Measurements from ENCODE around the gene SOD2.

Gene SOD2

DNA sequence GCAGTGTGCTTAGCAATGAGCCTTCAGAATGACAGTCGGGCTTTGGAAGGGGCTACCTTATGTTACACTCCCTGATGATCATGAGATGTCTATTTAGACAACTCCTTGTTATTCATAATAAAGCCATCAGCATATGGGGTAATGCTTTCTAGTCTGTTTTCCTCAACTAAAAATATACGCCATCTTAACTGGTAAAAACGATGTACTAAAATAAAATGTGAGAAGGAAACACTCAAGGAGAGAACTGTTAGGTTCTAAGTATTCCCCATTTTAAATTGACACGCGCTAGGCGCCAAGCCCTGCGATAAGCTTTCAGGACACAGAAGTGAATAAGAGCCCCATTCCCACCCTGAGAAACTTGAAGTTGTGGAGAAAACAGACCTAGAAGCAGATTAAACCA lies 43.6 kb downstream of the SOD2 start:
- no peak for DNase-seq (ENCODE audit: low read depth)
- no peak overlapping the region for H3K4me3 ChIP-seq (ENCODE audit: low read depth, low read length)
- TF ChIP-seq, protein P1, sequence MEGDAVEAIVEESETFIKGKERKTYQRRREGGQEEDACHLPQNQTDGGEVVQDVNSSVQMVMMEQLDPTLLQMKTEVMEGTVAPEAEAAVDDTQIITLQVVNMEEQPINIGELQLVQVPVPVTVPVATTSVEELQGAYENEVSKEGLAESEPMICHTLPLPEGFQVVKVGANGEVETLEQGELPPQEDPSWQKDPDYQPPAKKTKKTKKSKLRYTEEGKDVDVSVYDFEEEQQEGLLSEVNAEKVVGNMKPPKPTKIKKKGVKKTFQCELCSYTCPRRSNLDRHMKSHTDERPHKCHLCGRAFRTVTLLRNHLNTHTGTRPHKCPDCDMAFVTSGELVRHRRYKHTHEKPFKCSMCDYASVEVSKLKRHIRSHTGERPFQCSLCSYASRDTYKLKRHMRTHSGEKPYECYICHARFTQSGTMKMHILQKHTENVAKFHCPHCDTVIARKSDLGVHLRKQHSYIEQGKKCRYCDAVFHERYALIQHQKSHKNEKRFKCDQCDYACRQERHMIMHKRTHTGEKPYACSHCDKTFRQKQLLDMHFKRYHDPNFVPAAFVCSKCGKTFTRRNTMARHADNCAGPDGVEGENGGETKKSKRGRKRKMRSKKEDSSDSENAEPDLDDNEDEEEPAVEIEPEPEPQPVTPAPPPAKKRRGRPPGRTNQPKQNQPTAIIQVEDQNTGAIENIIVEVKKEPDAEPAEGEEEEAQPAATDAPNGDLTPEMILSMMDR (IDR thresholded peaks at IDR 0.05; ENCODE audit: low read depth, low read length), result no peak
- TF ChIP-seq POLR2A (IDR thresholded peaks at IDR 0.05; ENCODE audit: extremely low read depth, insufficient read length) (no peak), MYC (IDR thresholded peaks at IDR 0.05; ENCODE audit: low read depth, low read length) (no peak)
- TF ChIP-seq, protein P2, sequence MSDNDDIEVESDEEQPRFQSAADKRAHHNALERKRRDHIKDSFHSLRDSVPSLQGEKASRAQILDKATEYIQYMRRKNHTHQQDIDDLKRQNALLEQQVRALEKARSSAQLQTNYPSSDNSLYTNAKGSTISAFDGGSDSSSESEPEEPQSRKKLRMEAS (IDR thresholded peaks at IDR 0.05; ENCODE audit: low read depth, low read length), result no peak

DNA sequence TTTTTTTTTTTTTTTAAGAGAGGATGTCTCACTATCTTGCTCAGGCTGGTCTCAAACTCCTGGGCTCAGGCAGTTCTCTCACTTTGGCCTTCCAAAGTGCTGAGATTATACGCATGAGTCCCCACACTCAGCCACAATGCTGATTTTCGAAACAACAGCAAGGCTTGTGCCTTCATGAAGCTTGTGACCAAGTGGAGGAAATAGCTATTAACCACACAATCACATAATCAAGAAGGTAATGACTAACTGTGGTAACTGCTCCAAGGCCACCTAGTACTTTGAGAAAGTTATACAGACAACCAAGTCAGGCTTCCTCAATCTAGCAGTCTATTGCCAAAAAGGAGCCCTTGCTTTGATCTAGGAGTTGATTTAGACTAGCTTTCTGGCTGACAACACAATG lies 46.3 kb downstream of the SOD2 start:
- H3K4me3 ChIP-seq (ENCODE audit: low read depth, low read length), result no peak overlapping the region
- DNase-seq (ENCODE audit: low read depth), result peak; percentile 50
- no peak for TF ChIP-seq POLR2A (IDR thresholded peaks at IDR 0.05; ENCODE audit: extremely low read depth, insufficient read length)
- TF ChIP-seq, protein P2 (IDR thresholded peaks at IDR 0.05; ENCODE audit: low read depth, low read length), result no peak

DNA sequence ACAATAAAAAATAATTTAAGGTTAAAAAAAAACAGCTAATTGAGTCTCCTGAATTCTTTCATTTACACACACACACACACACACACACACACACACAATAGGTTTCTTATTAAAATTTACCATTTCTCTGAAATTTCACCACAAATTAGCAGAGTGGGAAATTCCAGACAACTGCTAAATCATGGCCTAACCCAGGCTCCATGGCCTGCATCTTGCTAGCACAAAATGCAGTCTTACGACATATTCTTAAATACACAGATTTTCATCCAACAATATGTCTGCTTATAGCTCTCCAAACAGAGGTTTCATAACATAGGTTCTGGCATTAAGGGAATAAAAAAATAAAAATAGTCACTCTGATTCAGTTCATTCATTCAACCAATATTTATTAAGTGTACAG lies 46.9 kb downstream of the SOD2 start:
- DNase-seq (ENCODE audit: low read depth), result no peak
- H3K4me3 ChIP-seq (ENCODE audit: low read depth, low read length), result no peak overlapping the region
- TF ChIP-seq, protein P1 (IDR thresholded peaks at IDR 0.05; ENCODE audit: low read depth, low read length), result no peak
- TF ChIP-seq, protein P2 (IDR thresholded peaks at IDR 0.05; ENCODE audit: low read depth, low read length), result no peak
- no peak for TF ChIP-seq POLR2A (IDR thresholded peaks at IDR 0.05; ENCODE audit: extremely low read depth, insufficient read length)
- no peak for TF ChIP-seq MYC (IDR thresholded peaks at IDR 0.05; ENCODE audit: low read depth, low read length)

DNA sequence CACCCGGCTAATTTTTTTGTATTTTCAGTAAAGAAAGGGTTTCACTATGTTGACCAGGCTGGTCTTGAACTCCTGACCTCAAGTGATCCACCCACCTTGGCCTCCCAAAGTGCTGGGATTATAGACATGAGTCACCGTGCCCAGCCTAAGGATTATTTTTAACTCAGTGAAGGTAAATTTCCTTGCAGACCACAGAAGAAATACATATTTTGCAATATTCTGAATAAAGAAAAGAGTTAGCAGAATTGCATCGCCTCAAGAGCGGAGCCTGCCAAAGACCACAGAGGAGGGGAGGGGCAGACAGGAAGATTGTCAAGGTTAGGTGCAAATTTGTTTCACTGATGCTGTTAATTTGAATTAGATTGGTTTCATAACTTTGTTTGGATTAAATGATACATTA lies 47.4 kb downstream of the SOD2 start:
- peak; percentile 57 for DNase-seq (ENCODE audit: low read depth)
- TF ChIP-seq, protein P2 (IDR thresholded peaks at IDR 0.05; ENCODE audit: low read depth, low read length), result no peak
- TF ChIP-seq MYC (IDR thresholded peaks at IDR 0.05; ENCODE audit: low read depth, low read length) (no peak), POLR2A (IDR thresholded peaks at IDR 0.05; ENCODE audit: extremely low read depth, insufficient read length) (no peak)
- TF ChIP-seq, protein P1 (IDR thresholded peaks at IDR 0.05; ENCODE audit: low read depth, low read length), result no peak
- no peak overlapping the region for H3K4me3 ChIP-seq (ENCODE audit: low read depth, low read length)

Data from NB4 (cell line).